Heart right ventricle (tissue), 16 donors: ENCODE data around the gene ETV4. TPM values are rescaled to one million over a fixed set of nuclear protein-coding genes. Genes with fewer than 3 reads are reported as not detected.

Experiments used
- ATAC-seq, 8 donors: fragments of 200-7000 bp; cut with Tn5 transposase; one replicate each; pipeline ENCODE4 v1.9.1; 2020; ENCODE audit warnings: mild to moderate bottlenecking in 8 of 8, moderate library complexity in 8 of 8, moderate number of reproducible peaks in 1 of 8
- DNase-seq, 2 donors: peaks; one replicate each; pipeline ENCODE4 v3.0.0-alpha.2; 2020
- H3K27ac ChIP-seq, 10 donors: fragments of 200-600 bp; sonication (generic) in 2 of 10; one replicate each; pipeline versions ENCODE4 v1.5.0 to v1.8.0; 2020 to 2022; ENCODE audit warnings: mild to moderate bottlenecking in 3 of 10
- H3K27me3 ChIP-seq, 7 donors: fragments of 200-600 bp; one replicate each; pipeline ENCODE4 v1.8.0; 2021 to 2022; ENCODE audit warnings: mild to moderate bottlenecking in 2 of 7
- H3K36me3 ChIP-seq, 9 donors: fragments of 200-600 bp; sonication (generic) in 1 of 9; one replicate each; pipeline versions ENCODE4 v1.5.0 to v1.8.0; 2020 to 2022; ENCODE audit warnings: mild to moderate bottlenecking in 2 of 9
- H3K4me1 ChIP-seq, 9 donors: fragments of 200-600 bp; sonication (generic) in 1 of 9; one replicate each; pipeline versions ENCODE4 v1.5.0 to v1.8.0; 2020 to 2022; ENCODE audit warnings: mild to moderate bottlenecking in 4 of 9
- H3K4me3 ChIP-seq, 10 donors: fragments of 200-600 bp; sonication (generic) in 2 of 10; one replicate each; pipeline versions ENCODE4 v1.5.0 to v1.8.0; 2020 to 2022; ENCODE audit warnings: mild to moderate bottlenecking in 7 of 10, moderate library complexity in 2 of 10
- H3K9me3 ChIP-seq, 11 donors: fragments of 200-600 bp in 10 of 11; sonication (generic) in 2 of 11; one replicate each; pipeline versions ENCODE4 v1.5.0 to v1.8.0; 2013 to 2022; ENCODE audit warnings: mild to moderate bottlenecking in 2 of 11, control low read depth in 1 of 11, moderate library complexity in 1 of 11
- WGBS, 2 donors: extraction: QIAGEN DNeasy Blood & Tissue Kit; methylation state at CpG; one replicate each; pipeline ENCODE4 v1.1.7; 2013; ENCODE audit warnings: inconsistent platforms in 1 of 2; 5-methylcytosine and 5-hydroxymethylcytosine counted together
- intact Hi-C, 10 donors: fragments of 100-400 bp; cut with DNase I; formaldehyde crosslinking; loops; one replicate each; pipeline versions ENCODE4 v1.11.1 to v1.14.2; 2022
- polyA plus RNA-seq, 2 donors: library from polyadenylated mRNA; stranded (reverse); fragments of 200-250 nt; gene quantifications; one replicate each; pipeline ENCODE4 v1.2.3, GENCODE V29; 2013
- total RNA-seq, 10 donors: library from RNA; stranded (reverse); fragmentation: NEBNext Ultra II Directional in 3 of 10; extraction: Animal tissue kit (Norgen Biotek cat#: 25700) in 3 of 10; gene quantifications; one replicate each; pipeline versions ENCODE4 v1.2.1 to v1.2.4, GENCODE V29; 2021 to 2023
- TF ChIP-seq, protein P1 (sequence below), 9 donors: fragments of 200-600 bp; sonication (generic) in 2 of 9; IDR thresholded peaks; one replicate each; pipeline versions ENCODE4 v1.5.0 to v1.8.0; 2021 to 2022; ENCODE audit warnings: antibody characterized with exemption in 9 of 9, mild to moderate bottlenecking in 5 of 9, moderate library complexity in 1 of 9
- donor health status: Arrhythmogenic right ventricular cardiomyopathy.
- donor health status: ischemic (EF 13 %, LVEDD 7.1; RV severe dilation, severe dysfunction).
- donor health status: healthy with polysubstance abuse.
- donor health status: DM: no; HTN: yes; CAD: no.
- donor health status: DM: no; HTN: no; CAD: no.
- donor health status: ischemic (EF 25% LVEDD 6.9; RV normal size, moderate dysfunction).
- donor health status: ischemic (EF 25% LVEDD 5.7; RV mildly dilated, moderate dysfunction).
- donor health status: healthy.
- donor health status: DM: yes; HTN: yes; CAD: no.
- donor health status: Ischemic cardiomyopathy.
- donor health status: ischemic (EF 35%, LVEDD 5.7; RV mildly dilated, moderate dysfunction).
- donor health status: nonischemic (EF 11% LVEDD 7.7; RV severe dilation, severe dysfunction).
- donor health status: DM: yes; HTN: yes; CAD: no.
- donor health status: PGD.
- donor health status: ischemic (EF 29% LVEDD 5.4; RV normal size, mild dysfunction).
- donor health status: nonischemic (EF 23%, LVEDD 6.1; RV moderate dilation, normal function).

ETV4 gene
- total and polyA plus RNA-seq, 12 donors = 0.40 to 2.8 (median 0.76) TPM; not detected in 1

DNA sequence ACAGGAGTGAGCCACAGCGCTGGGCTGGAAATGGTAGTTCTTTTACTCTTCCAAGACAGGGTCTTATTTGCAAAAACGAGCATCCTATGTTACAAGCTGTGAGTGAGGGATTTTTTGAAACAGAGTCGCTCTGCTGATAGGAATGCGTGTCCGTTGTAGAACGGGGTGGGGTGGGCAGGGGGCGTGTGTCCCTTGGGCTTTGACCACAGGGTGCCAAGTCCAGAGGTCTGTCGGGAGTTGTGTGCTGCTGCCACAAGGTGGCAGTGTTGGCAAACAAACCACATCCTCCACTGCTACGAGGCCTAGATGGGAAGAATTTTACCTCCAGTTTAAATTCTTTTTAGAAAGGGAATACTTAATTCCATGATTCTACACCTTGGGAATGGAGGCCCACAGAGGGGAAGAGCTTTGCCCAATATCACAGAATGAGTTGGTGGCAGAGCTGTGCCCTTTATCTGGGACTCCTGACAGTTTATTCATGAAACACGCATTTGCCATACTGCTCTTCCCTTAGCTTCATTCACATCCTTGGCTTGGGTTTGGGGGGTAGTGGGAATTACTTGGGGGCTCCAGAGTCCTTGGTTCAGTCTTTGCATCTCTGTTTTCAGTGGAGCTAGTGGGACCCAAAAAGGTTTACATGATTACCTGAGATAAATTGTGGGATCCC, 30.6 kb upstream of the ETV4 start:
- Histone ChIP-seq H3K27ac (peak overlapping the region in 4 of 10 donors; percentile 0 to 86 (median 76)), H3K27me3 (no peaks in the 10 kb centered on the region), H3K4me1 (peaks cover 14 to 55% (median 28%) of the 10 kb centered on the region in 9 donors), H3K9me3 (no peaks in the 10 kb centered on the region), H3K4me3 (no peak overlapping the region), H3K36me3 (no peaks in the 10 kb centered on the region)
- DNase-seq (peak; percentile 67 to 69), ATAC-seq (peak; percentile 61 to 83 (median 77))
- intact Hi-C loops = loop anchor here (1.0 to 10.0 kb wide), 10 partner anchors 59 to 188 kb away; partner anchors contain the start of gene SOST (in 1 of the 10)
- TF ChIP-seq, protein P1, sequence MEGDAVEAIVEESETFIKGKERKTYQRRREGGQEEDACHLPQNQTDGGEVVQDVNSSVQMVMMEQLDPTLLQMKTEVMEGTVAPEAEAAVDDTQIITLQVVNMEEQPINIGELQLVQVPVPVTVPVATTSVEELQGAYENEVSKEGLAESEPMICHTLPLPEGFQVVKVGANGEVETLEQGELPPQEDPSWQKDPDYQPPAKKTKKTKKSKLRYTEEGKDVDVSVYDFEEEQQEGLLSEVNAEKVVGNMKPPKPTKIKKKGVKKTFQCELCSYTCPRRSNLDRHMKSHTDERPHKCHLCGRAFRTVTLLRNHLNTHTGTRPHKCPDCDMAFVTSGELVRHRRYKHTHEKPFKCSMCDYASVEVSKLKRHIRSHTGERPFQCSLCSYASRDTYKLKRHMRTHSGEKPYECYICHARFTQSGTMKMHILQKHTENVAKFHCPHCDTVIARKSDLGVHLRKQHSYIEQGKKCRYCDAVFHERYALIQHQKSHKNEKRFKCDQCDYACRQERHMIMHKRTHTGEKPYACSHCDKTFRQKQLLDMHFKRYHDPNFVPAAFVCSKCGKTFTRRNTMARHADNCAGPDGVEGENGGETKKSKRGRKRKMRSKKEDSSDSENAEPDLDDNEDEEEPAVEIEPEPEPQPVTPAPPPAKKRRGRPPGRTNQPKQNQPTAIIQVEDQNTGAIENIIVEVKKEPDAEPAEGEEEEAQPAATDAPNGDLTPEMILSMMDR (IDR thresholded peaks at IDR 0.05) = peak; percentile 87 to 99 (median 94)
- WGBS, 2 donors = 15 to 17% methylated on average over 10 of the region's 10 CpGs

DNA sequence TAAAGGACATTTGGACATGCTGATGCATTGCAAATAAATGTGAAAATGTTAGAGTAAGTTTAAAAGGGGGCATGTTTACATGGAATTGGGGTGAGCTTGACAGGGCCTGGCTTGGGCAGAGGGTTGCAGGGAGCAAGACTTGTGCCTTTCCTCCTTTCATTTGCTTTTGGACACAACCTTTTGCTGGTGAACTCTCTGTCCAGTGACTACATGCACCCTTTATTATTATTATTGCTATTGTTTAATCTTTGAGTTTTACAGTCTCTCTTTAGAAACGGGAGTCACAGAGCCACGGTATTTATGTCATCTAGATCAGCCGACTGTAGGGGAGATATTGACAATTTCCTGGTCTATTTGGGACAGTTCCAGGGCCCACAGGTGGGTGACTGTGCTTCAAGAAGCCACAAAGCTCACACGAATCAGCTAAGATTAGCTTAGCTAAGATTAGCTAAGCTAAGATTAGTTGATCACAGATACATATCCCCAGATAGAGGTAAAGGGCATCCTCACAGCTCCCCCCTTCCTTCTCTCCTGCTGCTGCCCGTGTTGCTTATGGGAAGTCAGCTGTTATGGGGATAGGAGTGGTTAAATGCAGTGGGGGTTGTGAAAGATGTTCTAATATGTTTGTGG, 28.9 kb upstream of the ETV4 start:
- Histone ChIP-seq H3K4me3 (no peak overlapping the region), H3K9me3 (no peaks in the 10 kb centered on the region), H3K27ac (no peak overlapping the region), H3K36me3 (no peaks in the 10 kb centered on the region), H3K27me3 (no peaks in the 10 kb centered on the region), H3K4me1 (peaks cover 14 to 38% (median 18%) of the 10 kb centered on the region in 9 donors)
- ATAC-seq (no peak), DNase-seq (no peak)
- intact Hi-C loops = loop anchor here in 9 of 10 donors (5.0 to 10.0 kb wide), 4 partner anchors 58 to 190 kb away; partner anchors contain the start of gene SOST (in 1 of the 9)
- TF ChIP-seq, protein P1 (IDR thresholded peaks at IDR 0.05) = no peak
- WGBS, 2 donors = 39 to 46% methylated on average over 5 of the region's 5 CpGs

DNA sequence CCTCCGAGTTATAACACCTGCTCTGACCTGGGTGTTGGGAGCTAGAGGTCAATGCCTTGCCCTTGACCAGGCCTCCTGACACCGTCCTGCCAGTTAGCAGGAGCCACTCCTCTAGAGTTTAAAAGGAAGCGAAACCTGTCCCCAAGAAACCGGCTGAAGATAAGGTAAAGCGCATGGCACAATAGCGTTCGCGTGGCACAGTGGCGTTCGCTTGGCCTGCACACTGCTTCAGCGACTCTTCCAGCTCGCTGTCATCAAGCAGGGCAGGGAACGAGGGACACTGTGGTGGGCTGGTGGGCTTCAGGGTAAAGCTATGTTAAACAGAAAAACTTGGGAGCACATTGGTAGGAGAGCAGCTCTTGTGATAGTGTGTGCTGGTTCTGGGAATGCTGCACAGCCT, 28.2 kb upstream of the ETV4 start:
- 73 to 75% methylated on average over 13 of the region's 13 CpGs for WGBS, 2 donors
- ATAC-seq = peak in 1 of 8 donors; percentile 14

More for the DNA sequence above, 28.2 kb upstream of the ETV4 start:
- intact Hi-C loops = loop anchor here in 4 of 10 donors (10.0 kb wide), 2 partner anchors 180 to 190 kb away; partner anchors contain the start of gene SOST (in 1 of the 4)
- Histone ChIP-seq H3K4me1 (peaks cover 14 to 32% (median 18%) of the 10 kb centered on the region in 9 donors), H3K27ac (no peak overlapping the region), H3K36me3 (no peaks in the 10 kb centered on the region), H3K4me3 (no peak overlapping the region), H3K9me3 (no peaks in the 10 kb centered on the region), H3K27me3 (no peaks in the 10 kb centered on the region)
- no peak for DNase-seq
- TF ChIP-seq, protein P1 (IDR thresholded peaks at IDR 0.05) = no peak
